Measurements from ENCODE around the gene CADM2. TPM values are rescaled to one million over a fixed set of nuclear protein-coding genes. Genes with fewer than 3 reads are reported as not detected.

CADM2 gene
- polyA plus RNA-seq, 1 donor from 2014 or later, result 4.5 TPM

GRCh38 chr3:85740561-85740960 is 781.8 kb downstream of the CADM2 start:
- Histone ChIP-seq H3K36me3 (ENCODE audit: insufficient read depth, low read length) (no peaks in the 10 kb centered on the region), H3K79me2 (replicated peaks; ENCODE audit: insufficient read depth, low read length) (no peaks in the 10 kb centered on the region), H3K27me3 (ENCODE audit: insufficient read depth, low read depth, low read length) (no peaks in the 10 kb centered on the region), H3K27ac (ENCODE audit: low read length) (no peak overlapping the region), H4K20me1 (ENCODE audit: insufficient read depth) (no peaks in the 10 kb centered on the region), H3F3A (ENCODE audit: insufficient read depth, low read length, poor library complexity, severe bottlenecking) (no peaks in the 10 kb centered on the region), H3K9me3 (ENCODE audit: low read length) (no peaks in the 10 kb centered on the region), H3K4me2 (ENCODE audit: low read length) (no peak overlapping the region), H3K9ac (ENCODE audit: low read length) (no peak overlapping the region), H3K9me2 (ENCODE audit: insufficient read depth, low read length) (no peaks in the 10 kb centered on the region), H2AFZ (ENCODE audit: low read depth, low read length) (no peak overlapping the region), H3K4me3 (ENCODE audit: low read length) (no peak overlapping the region)
- TF ChIP-seq EP300 (conservative IDR thresholded peaks at IDR 0.05; ENCODE audit: poor library complexity, severe bottlenecking), result no peak
- TF ChIP-seq MXI1 (conservative IDR thresholded peaks at IDR 0.05; ENCODE audit: poor library complexity, severe bottlenecking), result no peak

GRCh38 chr3:85758442-85758841 is 799.7 kb downstream of the CADM2 start:
- Histone ChIP-seq H4K20me1 (ENCODE audit: insufficient read depth) (no peaks in the 10 kb centered on the region), H3K27me3 (ENCODE audit: insufficient read depth, low read depth, low read length) (no peaks in the 10 kb centered on the region), H3K9ac (ENCODE audit: low read length) (no peak overlapping the region), H3F3A (ENCODE audit: insufficient read depth, low read length, poor library complexity, severe bottlenecking) (no peaks in the 10 kb centered on the region), H3K79me2 (replicated peaks; ENCODE audit: insufficient read depth, low read length) (no peaks in the 10 kb centered on the region), H3K4me3 (ENCODE audit: low read length) (no peak overlapping the region), H3K9me2 (ENCODE audit: insufficient read depth, low read length) (no peaks in the 10 kb centered on the region), H3K4me2 (ENCODE audit: low read length) (no peak overlapping the region), H3K27ac (ENCODE audit: low read length) (no peak overlapping the region), H3K9me3 (ENCODE audit: low read length) (no peaks in the 10 kb centered on the region), H2AFZ (ENCODE audit: low read depth, low read length) (no peak overlapping the region), H3K36me3 (ENCODE audit: insufficient read depth, low read length) (no peaks in the 10 kb centered on the region)
- TF ChIP-seq TAF1 (IDR thresholded peaks at IDR 0.05; ENCODE audit: low read depth) (no peak), POLR2AphosphoS5 (IDR thresholded peaks at IDR 0.05) (no peak), REST (IDR thresholded peaks at IDR 0.05; ENCODE audit: borderline replicate concordance) (no peak), CTCF (IDR thresholded peaks at IDR 0.05; ENCODE audit: poor library complexity, severe bottlenecking) (no peak)

GRCh38 chr3:85760342-85760741 is 801.6 kb downstream of the CADM2 start:
- TF ChIP-seq EP300 (conservative IDR thresholded peaks at IDR 0.05; ENCODE audit: poor library complexity, severe bottlenecking), result no peak
- no peak for TF ChIP-seq SMC3 (conservative IDR thresholded peaks at IDR 0.05; ENCODE audit: poor library complexity)
- TF ChIP-seq RAD21 (conservative IDR thresholded peaks at IDR 0.05), result no peak
- TF ChIP-seq REST (IDR thresholded peaks at IDR 0.05; ENCODE audit: borderline replicate concordance), result no peak
- no peak for TF ChIP-seq MXI1 (conservative IDR thresholded peaks at IDR 0.05; ENCODE audit: poor library complexity, severe bottlenecking)
- TF ChIP-seq EZH2 (IDR thresholded peaks at IDR 0.05; ENCODE audit: borderline replicate concordance, insufficient read depth, low read length, poor library complexity, severe bottlenecking), result no peak
- no peak for TF ChIP-seq POLR2AphosphoS5 (IDR thresholded peaks at IDR 0.05)
- no peak for TF ChIP-seq TAF1 (IDR thresholded peaks at IDR 0.05; ENCODE audit: low read depth)
- no peak for TF ChIP-seq CTCF (IDR thresholded peaks at IDR 0.05; ENCODE audit: poor library complexity, severe bottlenecking)
- no peaks in the 10 kb centered on the region for H3F3A ChIP-seq (ENCODE audit: insufficient read depth, low read length, poor library complexity, severe bottlenecking)
- no peaks in the 10 kb centered on the region for H4K20me1 ChIP-seq (ENCODE audit: insufficient read depth)
- H3K9ac ChIP-seq (ENCODE audit: low read length), result no peak overlapping the region
- no peak overlapping the region for H3K4me3 ChIP-seq (ENCODE audit: low read length)
- H3K79me2 ChIP-seq (replicated peaks; ENCODE audit: insufficient read depth, low read length), result no peaks in the 10 kb centered on the region
- H3K36me3 ChIP-seq (ENCODE audit: insufficient read depth, low read length), result no peaks in the 10 kb centered on the region
- H3K27ac ChIP-seq (ENCODE audit: low read length), result no peak overlapping the region
- no peak overlapping the region for H2AFZ ChIP-seq (ENCODE audit: low read depth, low read length)
- H3K9me2 ChIP-seq (ENCODE audit: insufficient read depth, low read length), result no peaks in the 10 kb centered on the region
- H3K9me3 ChIP-seq (ENCODE audit: low read length), result no peaks in the 10 kb centered on the region
- H3K27me3 ChIP-seq (ENCODE audit: insufficient read depth, low read depth, low read length), result no peaks in the 10 kb centered on the region
- H3K4me2 ChIP-seq (ENCODE audit: low read length), result no peak overlapping the region

Measured in neural cell (in vitro differentiated cells).